ENCODE measurements around the gene IFITM2. TPM values are rescaled to one million over a fixed set of nuclear protein-coding genes. Genes with fewer than 3 reads are reported as not detected.

IFITM2 gene
- total RNA-seq, 2 donors from 2014 or later, result 262 to 367 TPM

GRCh38 chr11:350723-351255 is 43.2 kb downstream of the IFITM2 start:
- WGBS, 2 experiments (ENCODE audit: insufficient coverage in 1 of 2, insufficient read length in 1 of 2), result 77 to 90% methylated on average over 17 to 18 of the region's 18 CpGs
- H3K27me3 ChIP-seq (ENCODE audit: control insufficient read depth, insufficient read depth, low read length, poor library complexity, severe bottlenecking), result no peaks in the 10 kb centered on the region
- H3K27ac Mint-ChIP-seq, result no peak overlapping the region
- H3K27ac ChIP-seq (ENCODE audit: low read depth, low read length), result no peak overlapping the region
- no peak for TF ChIP-seq CTCF (conservative IDR thresholded peaks at IDR 0.05)
- H3K4me3 Mint-ChIP-seq, result no peak overlapping the region
- H3K4me1 ChIP-seq (ENCODE audit: control insufficient read depth, insufficient read depth, low read length), result peaks cover 6% of the 10 kb centered on the region
- H3K36me3 ChIP-seq (ENCODE audit: control insufficient read depth, insufficient read depth, low read length), result no peaks in the 10 kb centered on the region
- no peaks in the 10 kb centered on the region for H3K9me3 ChIP-seq (ENCODE audit: control insufficient read depth, low read length)
- H3K9ac ChIP-seq (ENCODE audit: extremely low read depth, low read length, poor library complexity, severe bottlenecking), result no peak overlapping the region
- peak; percentile 59 for DNase-seq
- peaks cover 1% of the 10 kb centered on the region for H3K27me3 Mint-ChIP-seq (ENCODE audit: insufficient read depth)
- H3K9me3 Mint-ChIP-seq, result no peaks in the 10 kb centered on the region
- H3K36me3 Mint-ChIP-seq (ENCODE audit: low read depth), result no peaks in the 10 kb centered on the region
- no peak overlapping the region for H3K4me3 ChIP-seq (ENCODE audit: low read length)
- H3K4me1 Mint-ChIP-seq, result peaks cover 28% of the 10 kb centered on the region

- Histone ChIP-seq H3K4me1 (ENCODE audit: control insufficient read depth, insufficient read depth, low read length) (peaks cover 6% of the 10 kb centered on the region), H3K27ac (ENCODE audit: low read depth, low read length) (no peak overlapping the region), H3K36me3 (ENCODE audit: control insufficient read depth, insufficient read depth, low read length) (no peaks in the 10 kb centered on the region), H3K9me3 (ENCODE audit: control insufficient read depth, low read length) (peaks cover 2% of the 10 kb centered on the region), H3K9ac (ENCODE audit: extremely low read depth, low read length, poor library complexity, severe bottlenecking) (no peak overlapping the region), H3K27me3 (ENCODE audit: control insufficient read depth, insufficient read depth, low read length, poor library complexity, severe bottlenecking) (no peaks in the 10 kb centered on the region), H3K4me3 (ENCODE audit: low read length) (no peak overlapping the region)
- H3K9me3 Mint-ChIP-seq, result no peaks in the 10 kb centered on the region
- H3K4me1 Mint-ChIP-seq, result peaks cover 28% of the 10 kb centered on the region
- H3K27me3 Mint-ChIP-seq (ENCODE audit: insufficient read depth), result peaks cover 1% of the 10 kb centered on the region
- DNase-seq, result no peak
- 92 to 94% methylated on average over 14 of the region's 14 CpGs for WGBS, 2 experiments (ENCODE audit: insufficient coverage in 1 of 2, insufficient read length in 1 of 2)
- H3K4me3 Mint-ChIP-seq, result no peak overlapping the region
- TF ChIP-seq CTCF (conservative IDR thresholded peaks at IDR 0.05), result no peak
- no peaks in the 10 kb centered on the region for H3K36me3 Mint-ChIP-seq (ENCODE audit: low read depth)
- H3K27ac Mint-ChIP-seq, result no peak overlapping the region
Measured at GRCh38 chr11:351411-351810, 43.8 kb downstream of the IFITM2 start.

- no peak overlapping the region for H3K27ac Mint-ChIP-seq
- Histone ChIP-seq H3K4me3 (ENCODE audit: low read length) (no peak overlapping the region), H3K9me3 (ENCODE audit: control insufficient read depth, low read length) (peaks cover 13% of the 10 kb centered on the region), H3K9ac (ENCODE audit: extremely low read depth, low read length, poor library complexity, severe bottlenecking) (no peak overlapping the region), H3K27me3 (ENCODE audit: control insufficient read depth, insufficient read depth, low read length, poor library complexity, severe bottlenecking) (no peaks in the 10 kb centered on the region), H3K4me1 (ENCODE audit: control insufficient read depth, insufficient read depth, low read length) (peaks cover 6% of the 10 kb centered on the region), H3K36me3 (ENCODE audit: control insufficient read depth, insufficient read depth, low read length) (no peaks in the 10 kb centered on the region), H3K27ac (ENCODE audit: low read depth, low read length) (no peak overlapping the region)
- H3K4me3 Mint-ChIP-seq, result no peak overlapping the region
- H3K4me1 Mint-ChIP-seq, result peaks cover 28% of the 10 kb centered on the region
- no peaks in the 10 kb centered on the region for H3K36me3 Mint-ChIP-seq (ENCODE audit: low read depth)
- H3K9me3 Mint-ChIP-seq, result no peaks in the 10 kb centered on the region
- 93 to 96% methylated on average over 12 of the region's 12 CpGs for WGBS, 2 experiments (ENCODE audit: insufficient coverage in 1 of 2, insufficient read length in 1 of 2)
- no peak for TF ChIP-seq CTCF (conservative IDR thresholded peaks at IDR 0.05)
- no peak for DNase-seq
- H3K27me3 Mint-ChIP-seq (ENCODE audit: insufficient read depth), result peaks cover 1% of the 10 kb centered on the region
Measured at GRCh38 chr11:352456-353031, 44.9 kb downstream of the IFITM2 start.
